Stimulated activated CD8-positive, alpha-beta memory T cell treated with anti-CD3 and anti-CD28 coated beads, Interleukin-4, amount 100 ng/mL, for 24 hours (primary cell): ENCODE results near the gene TXNRD2.
"Not testable (repeated sequence)": the region's sequence is repeated elsewhere in the genome, so short reads cannot be mapped to it uniquely, and the experiment has no call there.

Experiments
- DNase-seq: peaks from one replicate; pipeline ENCODE4 v3.0.0-alpha.2; 2020; ENCODE audit warnings: low read depth

The TXNRD2 gene

DNA sequence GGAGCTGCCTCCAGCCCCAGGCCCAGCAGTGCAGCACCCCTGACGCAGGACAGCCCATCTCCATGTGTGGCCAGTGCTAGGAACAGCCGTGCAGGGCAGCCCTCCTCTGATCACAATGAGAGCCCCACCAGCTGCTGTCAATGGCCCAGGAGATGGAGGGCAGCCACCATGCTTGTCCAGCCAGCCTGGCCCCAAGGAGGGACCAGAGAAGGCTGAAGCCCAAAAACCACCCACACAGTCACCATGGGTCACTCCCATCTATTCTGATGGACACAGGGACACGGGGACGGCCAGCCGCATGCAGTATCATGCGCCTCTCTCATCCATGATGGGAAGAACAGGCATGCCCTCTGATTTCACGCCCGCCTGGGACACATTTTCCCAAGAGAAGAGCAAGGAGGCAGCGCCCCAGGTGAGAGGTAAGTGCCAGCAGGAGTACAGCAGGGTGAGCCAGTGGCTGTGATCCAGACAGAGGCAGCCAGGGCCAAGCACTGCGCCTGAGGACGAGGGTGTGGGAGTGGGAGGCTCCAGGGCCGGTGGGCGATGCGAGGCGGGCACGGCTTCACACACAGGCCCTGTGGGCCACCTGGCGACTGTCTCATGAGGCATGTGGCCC, 53.4 kb downstream of the TXNRD2 start:
- DNase-seq: no peak

DNA sequence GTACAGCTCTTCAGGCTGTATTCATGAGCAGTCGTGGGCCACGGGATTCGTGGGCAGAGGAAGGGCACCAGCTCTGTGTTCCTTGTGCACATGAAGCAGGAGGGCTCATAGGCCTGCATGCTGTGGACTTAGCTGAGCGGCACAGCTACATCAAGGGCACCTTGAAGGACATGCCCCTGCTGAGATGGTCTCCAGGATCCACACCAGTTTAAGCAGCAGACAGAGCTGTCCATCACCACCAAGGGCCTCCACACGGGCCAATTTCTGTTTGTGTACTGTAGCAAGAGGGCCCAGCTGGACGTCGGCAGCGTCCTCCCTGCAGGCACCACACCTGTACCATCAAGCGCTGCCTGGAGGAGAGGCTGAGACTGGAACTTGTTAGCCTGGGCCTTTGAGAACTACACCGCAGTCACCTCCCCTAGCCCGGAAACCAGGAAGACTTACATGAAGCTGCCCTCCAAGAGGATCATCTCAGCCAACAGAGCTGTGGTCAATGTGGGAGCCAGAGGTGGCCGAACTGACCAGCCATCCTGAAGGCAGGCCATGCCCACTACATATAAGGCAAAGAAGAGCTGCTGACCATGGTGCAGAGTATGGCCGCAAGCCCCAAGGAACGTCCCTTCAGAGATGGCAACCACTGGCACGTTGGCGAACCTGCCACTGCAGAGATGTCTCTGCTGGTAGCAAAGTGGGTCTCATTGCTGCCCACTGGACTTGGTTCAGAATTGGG, 54.2 kb downstream of the TXNRD2 start:
- DNase-seq: no peak

DNA sequence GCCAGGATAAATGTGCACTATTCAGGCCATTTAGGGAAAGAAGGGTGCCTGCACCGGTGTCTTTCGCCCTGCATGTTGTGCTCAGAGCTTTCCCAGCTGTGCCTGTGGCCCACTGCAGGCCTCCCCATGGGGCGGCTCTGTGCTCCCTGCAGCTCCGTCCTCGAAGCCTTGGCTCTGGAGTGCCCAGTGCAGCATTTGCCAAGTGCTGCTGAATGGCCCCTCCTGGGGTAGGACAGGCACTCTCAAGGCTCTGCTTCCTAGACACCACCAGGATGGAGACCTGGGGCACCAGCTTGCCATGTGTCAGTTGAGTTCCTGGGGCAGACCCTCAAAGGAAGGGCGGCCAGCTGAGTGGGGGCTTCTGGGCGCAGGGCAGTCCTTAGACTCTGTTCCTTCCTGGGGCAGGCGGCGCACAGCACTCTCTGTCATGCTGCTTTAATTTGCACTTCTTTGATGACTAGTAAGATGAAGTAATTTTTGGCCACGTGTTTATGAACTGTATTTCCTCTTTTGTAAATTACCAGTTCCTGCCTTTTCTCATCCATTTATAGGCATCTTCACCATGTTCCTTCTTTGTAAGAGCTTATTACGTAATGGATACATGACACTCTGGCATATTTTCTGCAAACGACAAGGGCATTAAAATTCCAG, 54.9 kb downstream of the TXNRD2 start:
- DNase-seq: no peak

DNA sequence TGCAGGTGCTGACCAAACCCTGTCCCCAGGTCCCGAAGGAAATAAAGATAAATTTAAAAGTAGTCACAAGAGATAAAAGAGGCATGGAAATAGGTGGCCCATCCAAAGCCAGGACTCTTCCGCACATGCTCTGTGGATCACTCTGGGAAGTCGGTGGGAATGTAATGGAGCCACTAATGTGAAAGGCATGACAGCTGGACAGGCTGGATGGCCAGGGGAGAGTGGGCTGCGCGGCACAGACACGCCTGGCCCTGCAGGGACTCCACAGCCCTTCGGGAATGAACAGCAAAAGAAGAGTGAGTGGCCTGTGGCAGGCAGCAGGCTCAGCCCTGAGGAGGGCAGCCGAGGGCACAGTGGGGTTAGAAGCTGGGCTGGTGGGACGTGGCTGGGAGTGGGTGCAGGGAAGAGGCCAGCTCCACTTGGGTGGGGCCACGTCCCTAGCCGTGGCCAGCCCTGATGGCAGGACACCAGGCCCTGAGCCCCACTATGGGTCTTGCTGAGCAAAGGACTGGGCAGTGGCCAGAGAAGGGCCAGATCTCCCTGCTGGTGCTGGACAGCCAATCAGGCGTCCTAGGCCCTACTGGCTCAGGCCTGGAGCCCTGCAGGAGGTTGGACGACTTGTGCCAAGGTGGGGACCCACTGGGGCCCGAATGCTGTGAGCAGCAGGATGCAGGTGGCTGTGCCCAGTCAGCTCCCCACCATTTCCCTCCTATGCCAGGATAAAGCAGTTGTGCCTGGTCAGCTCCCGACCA, 55.6 kb downstream of the TXNRD2 start:
- DNase-seq: no peak

DNA sequence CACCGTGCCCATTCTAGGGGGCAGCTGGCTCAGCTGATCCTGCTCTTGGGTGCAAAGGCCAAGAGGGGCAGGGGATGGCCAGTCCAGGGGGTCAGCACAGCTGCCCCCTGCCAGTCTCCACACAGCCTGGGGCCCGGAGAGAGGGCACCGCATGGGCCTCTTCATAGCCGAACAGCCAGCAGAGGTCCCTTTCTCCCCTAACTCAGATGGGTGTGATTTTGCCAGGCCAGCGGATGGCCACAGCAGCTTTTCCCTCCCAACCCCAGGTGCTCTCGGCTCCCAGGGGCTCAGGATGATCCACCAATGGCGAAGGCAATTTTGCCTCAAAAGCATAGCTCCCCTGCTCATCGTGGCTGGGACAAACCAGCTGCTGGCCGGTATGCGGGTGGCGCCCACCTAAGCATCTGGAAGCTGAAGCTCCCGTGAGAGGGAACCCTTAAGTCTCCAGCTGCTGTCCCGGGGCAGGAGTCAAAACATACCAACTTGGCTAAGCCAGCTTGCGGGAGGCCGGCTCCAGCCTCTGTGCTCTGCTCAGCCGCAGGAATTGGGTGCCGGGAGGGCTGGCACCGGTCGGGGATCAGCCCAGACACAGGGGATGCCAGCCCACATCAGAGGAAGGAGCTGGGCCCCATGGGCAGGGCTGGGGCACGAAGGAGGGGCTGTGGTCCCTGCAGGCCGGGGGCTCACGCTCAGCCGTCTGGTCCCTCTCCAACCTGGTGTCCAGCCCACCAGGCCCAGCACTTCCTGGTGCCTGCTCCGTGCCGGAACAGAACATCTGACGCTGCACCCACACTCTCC, 56.5 kb downstream of the TXNRD2 start:
- DNase-seq: no peak

DNA sequence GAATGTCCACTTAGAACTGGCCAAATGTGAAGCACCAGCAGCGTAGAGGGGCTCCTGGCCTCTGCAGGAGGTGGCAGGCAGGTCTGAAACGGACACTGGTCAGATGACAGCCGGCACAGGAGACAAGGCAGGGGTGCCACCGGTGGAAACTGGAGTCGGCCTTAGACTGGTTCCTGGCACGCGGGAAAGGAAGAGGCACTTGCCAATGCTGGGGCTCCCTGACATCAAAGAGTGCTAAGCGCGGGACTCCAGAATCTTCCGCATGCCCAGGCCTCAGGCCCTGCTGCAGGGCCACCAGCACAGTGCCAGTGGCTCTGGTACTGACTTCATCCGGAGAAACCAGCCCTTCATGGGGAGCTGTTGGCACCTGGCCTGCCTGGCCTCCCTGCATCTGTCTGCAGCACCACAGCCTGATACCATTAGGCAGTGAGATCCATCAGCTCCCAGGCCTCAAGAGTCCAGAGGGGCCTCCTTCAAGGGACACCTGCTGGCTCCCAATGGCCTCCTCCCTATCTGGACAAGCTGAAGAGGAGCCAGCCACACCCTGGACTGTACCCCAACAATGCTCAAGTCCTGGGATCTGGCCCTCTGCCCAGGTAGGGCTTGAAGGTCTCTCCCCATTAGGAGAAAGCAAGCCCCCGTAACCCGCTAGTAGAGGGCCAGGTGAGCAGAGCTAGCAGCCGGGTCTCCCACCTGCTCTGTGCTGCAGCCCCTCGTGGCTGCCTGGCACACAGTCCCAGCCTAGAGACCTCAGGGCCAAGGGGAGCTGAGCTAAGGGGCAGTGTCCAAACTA, 57.3 kb downstream of the TXNRD2 start:
- no peak for DNase-seq

DNA sequence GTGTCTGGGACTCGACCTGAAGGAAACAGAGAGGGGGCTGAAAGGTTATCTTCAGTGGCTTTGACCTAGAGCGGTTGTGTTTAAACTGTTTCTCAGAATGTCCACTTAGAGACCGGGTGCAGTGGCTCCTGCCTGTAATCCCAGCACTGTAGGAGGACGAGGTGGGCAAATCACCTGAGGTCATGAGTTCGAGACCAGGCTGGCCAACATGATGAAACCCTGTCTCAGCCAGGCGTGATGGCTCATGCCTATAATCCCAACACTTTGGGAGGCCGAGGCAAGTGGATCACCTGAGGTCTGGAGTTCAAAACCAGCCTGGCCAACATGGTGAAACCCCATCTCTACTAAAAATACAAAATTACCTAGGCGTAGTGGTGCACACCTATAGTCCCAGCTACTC, 58.2 kb downstream of the TXNRD2 start:
- not testable (repeated sequence) for DNase-seq

DNA sequence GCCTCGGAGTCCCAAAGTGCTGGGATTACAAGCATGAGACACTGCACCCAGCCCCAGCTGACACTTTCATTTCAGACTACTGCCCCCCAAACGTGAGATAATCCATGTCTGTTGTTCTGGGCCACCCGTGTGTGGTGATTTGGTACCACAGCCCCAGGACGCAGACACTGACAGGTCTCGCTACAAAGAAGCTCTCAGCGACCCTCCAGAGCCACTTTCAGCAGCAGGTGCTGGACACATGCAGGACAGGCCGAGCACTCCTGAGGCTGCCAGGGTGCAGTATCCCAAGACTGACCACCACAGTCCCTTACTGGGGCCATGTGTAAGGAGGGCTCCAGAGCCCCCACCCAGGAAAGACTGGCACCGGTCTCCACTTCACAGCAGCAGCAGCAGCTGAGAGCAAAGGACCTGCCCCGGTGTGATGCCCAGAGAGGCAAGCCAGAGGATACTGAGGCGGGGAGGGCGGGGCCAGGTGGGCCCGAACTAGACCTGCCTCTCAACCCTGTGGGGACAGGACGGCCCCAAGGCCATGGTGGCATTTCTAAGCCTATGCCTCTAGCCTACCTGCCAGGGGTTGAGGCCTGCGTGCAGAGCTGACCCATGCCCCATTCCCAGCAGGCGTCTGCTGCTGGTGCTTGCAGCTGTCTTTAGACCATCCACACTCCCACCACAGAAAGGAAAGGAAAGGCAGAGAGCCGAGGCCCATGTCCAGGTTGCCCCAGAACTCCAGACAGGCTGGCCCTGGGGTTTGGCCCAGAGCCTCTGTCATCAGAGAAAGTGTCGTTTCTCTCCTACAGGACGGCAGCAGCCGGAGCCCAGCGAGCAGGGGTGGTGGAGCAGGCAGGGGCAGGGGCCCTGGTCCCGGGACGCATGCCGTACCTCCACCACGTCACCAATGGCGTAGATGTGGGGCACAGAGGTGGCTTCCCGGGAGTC, 58.9 kb downstream of the TXNRD2 start:
- DNase-seq: no peak

DNA sequence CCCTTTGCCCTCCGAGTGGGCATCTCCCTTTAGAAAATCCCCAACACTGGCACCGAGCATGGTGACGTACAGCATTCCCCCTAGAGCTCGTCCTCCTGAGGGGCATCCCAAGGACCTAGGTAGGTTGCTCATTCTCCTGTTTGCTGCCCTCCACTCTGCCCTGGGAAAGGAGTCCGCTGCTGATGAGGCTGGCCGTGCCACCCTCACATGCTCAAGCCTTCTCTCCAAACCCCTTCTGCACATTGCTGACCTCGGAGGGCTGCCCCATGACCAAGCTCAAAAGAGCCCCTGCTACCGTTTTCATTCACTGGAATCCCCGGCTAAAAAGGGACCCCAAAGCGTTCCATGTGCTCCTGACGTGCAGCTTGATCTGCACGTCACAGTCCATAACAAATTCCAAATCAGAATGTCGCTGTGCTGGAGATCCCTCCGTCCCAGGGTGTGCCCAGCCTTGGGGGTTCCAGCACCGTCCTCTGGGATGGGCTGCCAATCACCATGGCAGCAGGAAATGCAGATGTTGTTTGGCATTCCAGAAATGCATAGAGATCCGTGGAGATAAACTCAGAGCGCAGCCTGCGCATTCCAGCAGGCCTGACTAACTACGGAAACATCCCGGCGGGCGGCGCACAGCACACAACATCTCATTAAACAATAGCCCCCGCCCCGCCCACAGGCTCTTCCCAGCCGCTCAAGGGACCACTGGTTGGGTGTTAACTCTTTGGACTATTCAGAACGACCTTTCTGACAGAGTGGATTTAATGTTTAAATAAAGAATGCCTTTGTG, 60.6 kb downstream of the TXNRD2 start:
- DNase-seq: no peak

DNA sequence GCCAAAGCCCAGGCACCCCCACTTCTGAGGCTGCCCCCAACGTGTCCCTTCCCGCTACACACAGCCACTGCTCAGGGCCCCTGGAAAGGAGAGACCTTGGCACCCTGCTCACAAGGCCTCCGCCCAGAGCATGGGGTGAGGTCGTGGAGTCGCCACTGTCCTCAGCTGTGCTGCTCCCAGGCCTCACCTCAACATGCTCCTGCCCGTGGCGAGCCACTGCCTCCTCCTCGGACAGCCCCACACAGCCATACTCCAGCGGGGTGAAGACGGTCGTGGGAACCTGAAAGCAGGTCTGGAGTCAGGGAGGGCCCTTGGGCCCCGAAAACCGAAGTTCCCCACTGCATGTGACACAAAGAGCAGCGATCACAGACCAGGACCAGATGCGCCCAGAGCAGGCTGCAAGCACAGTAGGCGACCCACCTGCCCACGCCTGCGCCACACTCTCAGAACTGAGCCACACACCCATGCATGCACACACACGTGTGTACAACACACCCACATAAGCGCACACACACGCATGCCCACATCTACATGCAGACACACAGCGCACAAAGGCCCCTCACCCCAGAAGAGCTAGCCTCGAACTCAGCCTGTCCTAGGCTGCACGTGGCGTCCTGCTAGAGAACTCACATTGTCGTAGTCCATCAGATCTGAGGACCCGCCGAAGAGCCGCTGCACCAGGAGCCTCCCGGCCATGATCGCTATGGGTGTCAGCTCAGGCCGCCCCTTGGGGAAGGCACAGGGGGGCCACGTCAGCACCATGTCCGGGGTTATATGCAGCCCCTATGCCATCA, 61.4 kb downstream of the TXNRD2 start:
- DNase-seq: no peak

DNA sequence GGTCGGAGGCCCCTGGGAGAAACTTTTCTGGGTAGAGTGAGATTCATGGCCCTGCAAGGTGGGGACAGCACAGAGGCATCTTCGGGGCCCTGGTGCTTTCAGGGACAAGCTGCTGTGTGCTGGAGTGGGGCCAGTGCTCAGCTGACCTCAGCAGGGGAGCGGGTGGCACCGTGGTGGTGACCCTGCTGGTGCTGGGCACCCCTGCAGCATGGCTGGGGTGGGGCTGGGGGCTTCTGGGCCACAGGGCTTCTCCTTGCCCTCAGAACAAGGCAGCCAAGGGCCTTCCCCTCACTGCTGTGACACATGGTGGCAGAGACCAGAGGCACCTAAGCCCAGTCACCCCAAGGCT, 62.0 kb downstream of the TXNRD2 start:
- no peak for DNase-seq

DNA sequence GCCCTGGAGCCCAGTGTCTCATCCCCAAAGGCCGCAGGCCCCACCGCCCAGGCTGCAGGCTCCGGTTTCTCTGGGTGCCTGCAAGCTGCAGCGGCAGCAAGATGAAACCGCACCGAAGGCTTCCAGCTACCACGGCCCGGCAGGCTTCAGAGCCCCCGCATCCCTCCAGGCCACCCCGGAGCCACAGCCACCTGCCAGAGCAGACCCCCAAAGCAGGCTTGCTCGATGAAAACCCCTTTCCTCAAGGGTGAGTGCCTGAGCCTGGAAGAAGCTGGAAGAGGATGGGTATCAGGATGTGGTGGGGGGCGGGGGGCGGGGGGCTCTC, 62.4 kb downstream of the TXNRD2 start:
- no peak for DNase-seq

DNA sequence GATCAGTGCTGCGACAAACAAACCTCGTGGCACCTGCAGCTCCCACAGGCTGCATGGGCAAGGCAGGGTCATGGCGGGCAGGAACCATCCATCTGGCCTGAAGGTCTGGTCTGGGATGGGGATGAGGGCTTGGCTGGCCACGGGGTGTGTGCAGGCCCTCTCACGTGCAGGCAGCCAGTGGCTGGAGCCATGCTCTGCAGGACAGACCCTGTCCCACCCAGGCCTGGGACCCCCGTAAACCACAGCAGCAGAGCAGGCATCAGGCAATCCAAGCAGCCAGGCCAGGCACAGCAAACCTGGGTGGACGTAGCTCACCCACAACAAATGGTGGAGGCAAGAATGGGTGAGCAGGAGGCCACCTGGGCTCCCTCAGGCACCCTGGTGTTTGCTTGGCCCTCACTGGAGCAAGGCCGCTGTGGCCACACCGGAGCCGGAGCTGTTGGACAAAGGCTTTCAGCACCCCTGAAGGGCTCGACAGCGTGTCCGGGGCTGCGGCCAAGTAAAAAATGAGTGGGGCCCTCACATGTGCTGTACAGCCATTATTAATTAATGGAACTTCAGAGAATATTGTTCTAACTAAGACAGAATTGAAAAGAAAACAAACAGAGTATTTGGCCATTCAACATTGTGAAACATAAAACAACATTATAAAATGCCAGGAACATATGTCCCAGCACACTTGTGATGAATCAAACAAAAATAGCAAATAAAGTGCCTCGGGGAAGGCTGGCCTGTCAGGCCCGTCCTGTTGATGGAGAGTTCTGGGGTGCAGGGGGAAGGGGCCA, 63.0 kb downstream of the TXNRD2 start:
- DNase-seq: no peak

DNA sequence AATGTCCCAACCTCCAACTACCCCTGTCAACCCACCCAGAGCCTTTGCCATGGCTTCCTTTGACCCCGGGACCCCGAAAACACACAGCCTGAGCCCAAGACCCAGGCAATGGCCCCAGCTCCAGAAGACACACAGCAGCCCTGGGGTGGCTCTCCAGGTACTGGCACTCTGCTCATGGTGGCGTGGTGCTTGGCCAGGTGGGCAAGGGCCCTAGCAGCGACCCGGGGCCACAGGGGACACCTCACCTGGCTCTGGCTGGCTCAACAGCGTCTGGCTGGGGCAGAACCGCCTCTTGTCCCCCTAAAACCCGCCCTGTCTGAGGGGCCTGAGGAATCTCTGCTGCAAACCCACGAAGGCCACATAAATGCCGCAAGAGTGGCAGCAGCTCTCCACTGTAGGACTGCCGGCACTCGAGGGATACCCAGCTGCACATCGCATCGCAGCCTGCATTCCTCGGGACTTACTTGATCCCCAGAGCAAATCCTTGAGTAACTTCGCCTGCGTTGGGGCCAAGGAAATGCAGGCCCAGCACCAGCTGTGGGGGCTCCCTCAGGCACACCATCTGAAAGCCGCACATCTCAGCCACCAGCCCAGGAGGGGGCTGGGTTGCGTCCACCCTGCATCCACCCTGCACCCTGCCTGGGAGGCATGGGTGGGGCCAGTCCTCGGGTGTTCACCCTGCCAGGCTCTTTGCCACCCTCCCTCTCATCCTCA, 63.8 kb downstream of the TXNRD2 start:
- DNase-seq: no peak

DNA sequence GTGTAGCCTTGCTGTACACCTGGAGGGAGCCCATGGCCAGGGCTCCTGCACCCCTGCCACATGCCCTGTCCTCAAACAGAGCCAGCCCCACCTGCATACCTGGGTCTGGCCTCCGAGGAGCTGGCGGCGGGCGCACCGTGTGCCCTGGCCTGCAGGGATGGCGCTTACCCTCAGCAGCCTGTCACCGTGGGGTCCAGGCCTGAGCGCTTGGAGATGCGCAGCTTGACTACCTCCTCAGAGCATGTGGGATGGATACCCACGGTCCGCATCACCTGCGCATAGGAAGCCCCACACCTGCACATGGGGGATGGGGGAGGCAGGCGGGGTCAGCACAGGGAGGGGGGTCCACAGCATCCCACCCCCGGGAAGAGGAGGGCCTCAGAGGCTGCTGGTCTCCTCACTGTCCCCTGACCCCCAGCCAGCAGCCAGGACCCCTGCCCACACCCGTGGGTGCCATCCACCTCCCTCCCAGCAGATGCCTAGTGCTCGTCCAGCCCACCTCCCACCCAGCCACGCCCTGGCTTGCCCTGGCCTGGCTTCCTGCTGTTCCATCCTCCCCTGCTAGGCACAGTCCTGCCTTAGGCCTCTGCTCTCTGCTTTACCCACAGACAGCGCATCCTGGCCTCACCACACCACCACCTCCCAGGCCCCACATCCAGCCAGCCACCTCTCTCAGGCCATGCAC, 64.5 kb downstream of the TXNRD2 start:
- no peak for DNase-seq

DNA sequence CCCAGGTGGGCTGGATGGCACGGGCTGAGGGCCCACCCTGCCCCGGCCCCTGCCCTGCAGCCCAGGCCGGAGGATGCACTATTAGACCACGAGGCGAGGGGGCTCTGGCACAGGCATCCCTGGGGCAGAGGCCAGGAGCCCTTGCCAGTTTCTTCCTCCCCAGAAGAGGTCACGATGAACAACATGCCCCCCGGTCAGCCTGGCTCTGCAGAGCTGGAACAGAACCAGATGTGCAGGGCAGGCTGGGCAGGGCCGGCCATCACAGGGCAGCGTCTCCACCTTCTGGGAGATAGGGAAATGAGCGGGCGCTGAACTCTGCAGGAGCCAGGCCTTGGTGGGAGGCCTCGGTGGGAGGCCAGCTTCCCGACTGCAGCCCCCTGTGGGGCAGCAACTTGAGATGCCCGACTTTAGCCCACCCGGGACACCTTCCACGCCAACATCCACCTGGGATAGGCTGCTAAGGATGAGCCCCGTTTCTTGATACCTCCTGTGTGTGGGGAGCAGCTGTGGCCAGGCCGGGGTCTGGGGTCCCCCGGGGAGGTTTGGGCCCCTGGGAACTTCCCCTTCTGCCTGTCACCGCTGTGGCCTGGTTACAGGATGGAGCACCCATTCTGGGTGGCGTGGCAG, 65.2 kb downstream of the TXNRD2 start:
- DNase-seq: no peak
